Thoracic aorta (tissue), 2 donors: ENCODE data around the gene UBAC2. TPM values are rescaled to one million over a fixed set of nuclear protein-coding genes. Genes with fewer than 3 reads are reported as not detected.
A peak's percentile ranks its signal among the peaks of the same experiment; 100 is the strongest.

Experiments
- ATAC-seq: fragments of 150-250 bp; one replicate; pipeline ENCODE4 v1.8.0; 2017; ENCODE audit warnings: low read depth; ENCODE audit not compliant: insufficient number of reproducible peaks, low FRiP score
- DNase-seq: peaks from one replicate; pipeline ENCODE4 v3.0.0-alpha.2; 2020; ENCODE audit warnings: low spot score
- H3K27ac ChIP-seq, 2 donors: fragments of 200-600 bp; sonication (generic); 1 replicate in 1 of 2; 2 replicates in 1 of 2; pipeline ENCODE4 v1.5.1; 2016; ENCODE audit warnings: mild to moderate bottlenecking in 2 of 2, moderate library complexity in 2 of 2
- H3K27me3 ChIP-seq: fragments of 200-600 bp; sonication (generic); replicated peaks from 2 replicates; pipeline ENCODE4 v1.6.0; 2016; ENCODE audit warnings: mild to moderate bottlenecking; ENCODE audit not compliant: insufficient read depth
- H3K36me3 ChIP-seq: fragments of 200-600 bp; sonication (generic); one replicate; pipeline ENCODE4 v1.5.1; 2016
- H3K4me1 ChIP-seq, 2 donors: fragments of 200-600 bp; sonication (generic); 1 replicate in 1 of 2; 2 replicates in 1 of 2; pipeline versions ENCODE4 v1.5.1 to v1.6.0; 2016; ENCODE audit warnings: low read depth in 2 of 2, mild to moderate bottlenecking in 1 of 2; ENCODE audit not compliant: control insufficient read depth in 1 of 2
- H3K4me3 ChIP-seq: fragments of 200-600 bp; sonication (generic); 2 replicates; pipeline ENCODE4 v1.5.1; 2016; ENCODE audit warnings: mild to moderate bottlenecking
- H3K9me3 ChIP-seq: fragments of 200-600 bp; sonication (generic); 2 replicates; pipeline ENCODE4 v1.5.1; 2016
- CTCF ChIP-seq: fragments of 200-600 bp; sonication (generic); IDR thresholded peaks from one replicate; pipeline ENCODE4 v1.5.1; 2019; ENCODE audit warnings: antibody characterized with exemption
- total RNA-seq, 2 donors: library from RNA; depleted of rRNA; stranded (reverse); fragments of >200 nt; gene quantifications; one replicate each; pipeline versions ENCODE4 v1.1.0 to v1.2.3, GENCODE V29; 2016

The UBAC2 gene
- total RNA-seq, 2 donors from 2014 or later, result 41.3 to 49.7 TPM

- no peak for DNase-seq
- TF ChIP-seq CTCF, result no peak
These were observed 56.1 kb downstream of the UBAC2 start for GRCh38 chr13:99256709-99257108.

GRCh38 chr13:99257291-99257690 is 56.6 kb downstream of the UBAC2 start:
- no peak for ATAC-seq
- Histone ChIP-seq H3K27ac (no peak overlapping the region), H3K27me3 (no peaks in the 10 kb centered on the region)

More at GRCh38 chr13:99256709-99257108, 56.1 kb downstream of the UBAC2 start:
- peaks cover 4 to 9% of the 10 kb centered on the region in 2 donors for H3K4me1 ChIP-seq
- no peak overlapping the region for H3K4me3 ChIP-seq
- H3K27ac ChIP-seq, result peak overlapping the region in 1 of 2 donors; percentile 2
- H3K36me3 ChIP-seq, result no peaks in the 10 kb centered on the region
- H3K9me3 ChIP-seq, result no peaks in the 10 kb centered on the region
- H3K27me3 ChIP-seq, result no peaks in the 10 kb centered on the region
- no peak for ATAC-seq

GRCh38 chr13:99258210-99258860 is 57.7 kb downstream of the UBAC2 start, which contains the start of gene GPR18:
TSS of gene GPR18 (minus strand) at chr13:99258379. CDS start at chr13:99255872, 2,507 bp downstream.
- Histone ChIP-seq H3K27ac (no peak within 1 kb of the TSS), H3K4me3 (no peak within 1 kb of the TSS), H3K27me3 (no peaks in the 10 kb centered on the region), H3K4me1 (peaks cover 4 to 9% of the 10 kb centered on the region in 2 donors), H3K9me3 (no peaks in the 10 kb centered on the region), H3K36me3 (no peaks in the 10 kb centered on the region)
- TF ChIP-seq CTCF, result no peak
- no peak for ATAC-seq
- DNase-seq, result no peak

More at GRCh38 chr13:99257291-99257690, 56.6 kb downstream of the UBAC2 start:
- Histone ChIP-seq H3K9me3 (no peaks in the 10 kb centered on the region), H3K4me3 (no peak overlapping the region), H3K4me1 (peaks cover 4 to 9% of the 10 kb centered on the region in 2 donors), H3K36me3 (no peaks in the 10 kb centered on the region)
- no peak for TF ChIP-seq CTCF
- no peak for DNase-seq

GRCh38 chr13:99258946-99259345 is 58.3 kb downstream of the UBAC2 start:
- TF ChIP-seq CTCF, result no peak
- Histone ChIP-seq H3K36me3 (no peaks in the 10 kb centered on the region), H3K4me3 (no peak overlapping the region), H3K9me3 (no peaks in the 10 kb centered on the region), H3K4me1 (peaks cover 4 to 9% of the 10 kb centered on the region in 2 donors), H3K27me3 (no peaks in the 10 kb centered on the region), H3K27ac (no peak overlapping the region)
- no peak for ATAC-seq
- DNase-seq, result no peak

- no peaks in the 10 kb centered on the region for H3K9me3 ChIP-seq
- no peaks in the 10 kb centered on the region for H3K27me3 ChIP-seq
- no peak overlapping the region for H3K27ac ChIP-seq
- DNase-seq, result no peak
- H3K4me3 ChIP-seq, result no peak overlapping the region
- peaks cover 4 to 9% of the 10 kb centered on the region in 2 donors for H3K4me1 ChIP-seq
- no peak for TF ChIP-seq CTCF
- no peaks in the 10 kb centered on the region for H3K36me3 ChIP-seq
- no peak for ATAC-seq
These were observed 59.6 kb downstream of the UBAC2 start for GRCh38 chr13:99260216-99260615.
